22Rv1 (cell line): ENCODE data around the gene KCNN2.

ENCODE experiments used
- ZFX ChIP-seq: fragments of 450-650 bp; IDR thresholded peaks from 2 replicates; pipeline ENCODE4 v1.6.1; 2017; ENCODE audit warnings: antibody characterized with exemption, borderline replicate concordance
- TF ChIP-seq, protein P1 (sequence below): fragments of 450-650 bp; IDR thresholded peaks from 2 replicates; pipeline ENCODE4 v1.5.1; 2017; ENCODE audit warnings: mild to moderate bottlenecking

DNA sequence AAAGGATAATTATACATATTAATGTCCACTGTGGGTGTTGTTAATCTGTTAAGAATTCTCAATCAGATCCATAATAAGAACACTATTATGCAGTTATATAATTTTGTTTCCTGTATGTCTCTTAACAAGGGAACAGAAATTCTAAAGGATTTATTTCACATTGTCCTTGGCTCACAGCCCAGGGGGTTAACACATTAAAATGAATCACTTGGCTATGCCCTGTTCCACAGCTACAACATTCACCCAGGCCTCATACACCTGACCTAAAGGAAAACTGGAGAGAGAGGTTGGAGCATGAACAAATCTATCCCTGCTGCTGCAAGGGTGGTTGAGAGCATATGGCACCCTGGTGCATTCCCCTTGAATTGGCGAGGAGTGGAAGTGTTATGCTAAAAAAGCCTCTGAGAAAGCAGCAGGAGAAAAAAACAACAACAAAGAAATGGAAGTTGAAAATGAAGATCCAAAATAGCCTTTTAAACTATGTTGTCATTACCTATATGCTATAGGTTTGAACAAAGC lies 116.0 kb downstream of the KCNN2 start:
- TF ChIP-seq, protein P1, sequence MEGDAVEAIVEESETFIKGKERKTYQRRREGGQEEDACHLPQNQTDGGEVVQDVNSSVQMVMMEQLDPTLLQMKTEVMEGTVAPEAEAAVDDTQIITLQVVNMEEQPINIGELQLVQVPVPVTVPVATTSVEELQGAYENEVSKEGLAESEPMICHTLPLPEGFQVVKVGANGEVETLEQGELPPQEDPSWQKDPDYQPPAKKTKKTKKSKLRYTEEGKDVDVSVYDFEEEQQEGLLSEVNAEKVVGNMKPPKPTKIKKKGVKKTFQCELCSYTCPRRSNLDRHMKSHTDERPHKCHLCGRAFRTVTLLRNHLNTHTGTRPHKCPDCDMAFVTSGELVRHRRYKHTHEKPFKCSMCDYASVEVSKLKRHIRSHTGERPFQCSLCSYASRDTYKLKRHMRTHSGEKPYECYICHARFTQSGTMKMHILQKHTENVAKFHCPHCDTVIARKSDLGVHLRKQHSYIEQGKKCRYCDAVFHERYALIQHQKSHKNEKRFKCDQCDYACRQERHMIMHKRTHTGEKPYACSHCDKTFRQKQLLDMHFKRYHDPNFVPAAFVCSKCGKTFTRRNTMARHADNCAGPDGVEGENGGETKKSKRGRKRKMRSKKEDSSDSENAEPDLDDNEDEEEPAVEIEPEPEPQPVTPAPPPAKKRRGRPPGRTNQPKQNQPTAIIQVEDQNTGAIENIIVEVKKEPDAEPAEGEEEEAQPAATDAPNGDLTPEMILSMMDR: no peak
- no peak for TF ChIP-seq ZFX
